Renal cortex interstitium (tissue), 11 donors: ENCODE data around the gene ANAPC15. TPM values are rescaled to one million over a fixed set of nuclear protein-coding genes. Genes with fewer than 3 reads are reported as not detected.

Experiments
- DNase-seq, 11 donors: peaks; one replicate each; pipeline ENCODE4 v3.0.0-alpha.2; 2013; ENCODE audit warnings: low read depth in 9 of 11, low spot score in 4 of 11; ENCODE audit errors: extremely low read depth in 1 of 11
- polyA plus RNA-seq, 3 donors: library from polyadenylated mRNA; unstranded; fragments of 120-200 nt; gene quantifications; one replicate each; pipeline ENCODE4 v1.2.1, GENCODE V29; 2013; ENCODE audit not compliant: insufficient read length in 3 of 3

ANAPC15 gene
- polyA plus RNA-seq, 3 donors = 41.2 to 61.9 (median 57.1) TPM

GRCh38 chr11:72075109-72075508 is 37.4 kb downstream of the ANAPC15 start:
- no peak for DNase-seq

DNA sequence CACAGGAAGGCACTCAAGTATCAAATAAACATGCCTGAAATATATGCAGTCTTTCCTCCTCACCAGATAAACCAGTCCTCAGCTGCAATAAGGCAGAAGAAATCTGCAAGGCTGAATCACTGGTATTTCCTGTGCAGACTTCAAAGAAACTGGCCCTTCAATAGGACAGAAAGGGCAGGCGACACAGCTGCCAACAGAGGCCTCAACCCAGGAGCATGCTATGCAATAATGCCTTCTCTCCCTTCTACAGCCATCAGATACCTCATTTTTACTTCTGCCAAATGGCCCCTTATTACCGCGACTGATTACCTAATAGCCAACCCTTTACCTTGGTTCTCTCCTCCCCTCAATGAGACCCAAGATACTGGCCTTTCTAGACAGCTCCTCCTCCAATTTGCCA is 40.1 kb downstream of the ANAPC15 start:
- DNase-seq = no peak

- DNase-seq = no peak
These were observed 42.0 kb downstream of the ANAPC15 start for GRCh38 chr11:72070491-72070890.

- no peak for DNase-seq
These were observed 42.7 kb downstream of the ANAPC15 start for GRCh38 chr11:72069787-72070251.

DNA sequence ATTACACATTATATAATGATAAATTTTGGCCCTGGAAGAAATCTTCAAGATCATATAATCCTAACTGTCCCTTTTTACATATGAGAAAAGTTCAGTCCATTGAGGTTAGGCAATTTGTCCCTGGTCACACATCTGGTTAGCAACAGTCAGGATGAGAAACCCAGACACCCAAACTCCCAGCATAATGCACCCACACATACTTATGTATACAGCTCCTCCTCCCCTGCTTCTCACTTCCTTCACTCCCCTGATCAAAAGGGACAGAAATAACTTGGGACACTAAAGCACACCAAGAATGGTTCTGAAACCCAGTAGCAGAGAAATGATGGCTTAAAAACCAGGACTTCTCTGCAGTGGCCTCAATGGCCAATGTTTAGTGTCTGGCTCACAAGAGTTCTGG is 43.3 kb downstream of the ANAPC15 start:
- no peak for DNase-seq

DNA sequence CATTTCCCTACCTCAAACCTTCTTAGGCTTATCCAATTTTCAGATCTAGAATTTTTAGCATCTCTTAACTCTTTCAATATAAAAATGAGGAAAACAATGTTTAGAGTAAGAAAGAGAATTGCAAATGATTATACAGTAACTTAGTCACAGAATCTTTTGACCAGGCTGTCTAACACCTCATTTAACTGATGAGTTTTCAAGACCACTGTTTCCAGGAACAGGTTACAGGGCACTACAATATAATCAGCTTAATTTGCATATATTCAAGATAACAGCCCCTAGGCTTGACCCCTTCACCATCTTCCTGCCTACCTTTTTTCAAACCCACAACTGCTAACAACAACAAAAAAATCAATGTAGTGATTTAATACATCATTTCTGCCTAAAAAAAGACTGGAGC is 44.8 kb downstream of the ANAPC15 start:
- no peak for DNase-seq

GRCh38 chr11:72067266-72067665 is 45.2 kb downstream of the ANAPC15 start:
- no peak for DNase-seq

- DNase-seq = no peak
These were observed 45.6 kb downstream of the ANAPC15 start for GRCh38 chr11:72066855-72067254.

DNA sequence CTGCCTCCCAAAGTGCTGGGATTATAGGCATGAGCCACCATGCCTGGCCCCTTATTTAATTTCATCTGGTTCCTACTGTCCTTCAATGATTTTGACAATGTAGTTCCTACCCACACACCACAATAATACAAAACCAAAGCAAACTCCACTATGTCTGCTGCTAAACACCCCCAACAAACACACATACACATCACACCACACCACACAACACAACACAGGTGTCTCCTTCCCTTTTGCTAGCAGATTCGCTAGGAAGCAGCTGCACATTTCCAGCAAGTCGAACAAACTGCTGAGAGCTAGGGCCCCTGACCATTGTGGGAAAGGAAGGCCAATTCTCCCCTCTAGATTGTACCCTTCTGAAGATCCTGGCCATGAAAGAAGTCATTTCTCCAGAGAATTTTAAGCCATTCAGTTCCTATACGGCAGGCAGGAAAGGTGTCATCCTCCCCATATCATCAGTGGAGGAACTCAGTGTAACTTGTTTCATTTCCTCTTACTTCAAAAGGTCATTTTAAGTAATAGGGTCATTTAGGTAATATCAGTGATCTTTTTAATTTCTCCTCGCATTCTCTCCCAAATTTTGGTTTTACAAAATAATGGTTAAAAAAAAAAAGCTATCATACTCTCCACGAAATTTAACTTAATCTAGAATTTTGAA is 50.6 kb downstream of the ANAPC15 start:
- no peak for DNase-seq

Other genes with a start within 250 kb of the ANAPC15 start
- 1 to 10 TPM in 2 of 3 donors, under 1 TPM in 1; 0.90 to 2.3 (median 1.6) TPM for gene DEFB131B, start 234.2 kb downstream of the ANAPC15 start, polyA plus RNA-seq
- gene XNDC1N, start 184.1 kb downstream of the ANAPC15 start, polyA plus RNA-seq = 10 to 100 TPM in 1 of 3 donors, 1 to 10 TPM in 2; 6.6 to 10.8 (median 7.7) TPM
- 10 to 100 TPM; 41.3 to 42.7 (median 41.9) TPM for gene RNF121, start 183.6 kb downstream of the ANAPC15 start, polyA plus RNA-seq
- 10 to 100 TPM in 1 of 3 donors, 1 to 10 TPM in 2; 8.8 to 13.0 (median 9.5) TPM for gene IL18BP, start 113.8 kb downstream of the ANAPC15 start, polyA plus RNA-seq
- 100 to 1,000 TPM; 251 to 339 (median 285) TPM for gene NUMA1, start 32.2 kb downstream of the ANAPC15 start, polyA plus RNA-seq
- 10 to 100 TPM; 25.1 to 30.4 (median 25.3) TPM for gene LRRC51, start 31.8 kb downstream of the ANAPC15 start, polyA plus RNA-seq
- gene LAMTOR1, start 9.4 kb downstream of the ANAPC15 start, polyA plus RNA-seq = 100 to 1,000 TPM; 115 to 126 (median 120) TPM
- not detected for gene TOMT, start 6.8 kb downstream of the ANAPC15 start, polyA plus RNA-seq
- gene FOLR3, start 23.0 kb upstream of the ANAPC15 start, polyA plus RNA-seq = 1 to 10 TPM; 2.2 to 3.0 (median 2.7) TPM
- 10 to 100 TPM; 50.6 to 59.7 (median 51.1) TPM for gene FOLR1, start 79.4 kb upstream of the ANAPC15 start, polyA plus RNA-seq
- gene FOLR2, start 104.1 kb upstream of the ANAPC15 start, polyA plus RNA-seq = 10 to 100 TPM in 2 of 3 donors, 1 to 10 TPM in 1; 8.1 to 15.2 (median 10.7) TPM
- 100 to 1,000 TPM; 138 to 166 (median 157) TPM for gene INPPL1, start 112.1 kb upstream of the ANAPC15 start, polyA plus RNA-seq
- gene PHOX2A, start 131.5 kb upstream of the ANAPC15 start, polyA plus RNA-seq = under 1 TPM in 1 of 3 donors, not detected in 2; 0.22 TPM